ENCODE results near the gene PRDM2.

The PRDM2 gene

DNA sequence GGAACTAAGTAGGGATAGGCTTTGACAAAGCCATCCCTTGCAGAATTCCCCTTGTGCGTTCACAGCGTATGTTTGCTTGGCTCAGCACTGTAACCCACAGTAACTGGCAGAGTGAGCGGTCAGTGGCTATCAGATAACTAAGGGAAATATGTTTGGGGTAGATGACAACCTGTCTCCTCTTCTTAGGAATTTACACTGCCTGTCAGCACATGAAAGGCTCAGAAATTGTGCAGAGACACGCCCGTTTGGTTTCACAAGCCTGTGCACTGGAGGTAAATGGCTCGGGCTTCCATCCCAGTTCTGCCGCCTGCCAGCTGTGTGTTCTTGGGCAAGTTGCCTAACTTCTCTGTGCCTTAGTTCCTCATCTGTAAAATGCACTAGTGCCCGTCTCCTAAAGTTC is 101.2 kb downstream of the PRDM2 start:
- TF ChIP-seq ZC3H10 (CRISPR knock-in tag; IDR thresholded peaks at IDR 0.05) (no peak), ZNF8 (CRISPR knock-in tag; IDR thresholded peaks at IDR 0.05) (no peak), GLIS3 (CRISPR knock-in tag; IDR thresholded peaks at IDR 0.05) (no peak), ZFP30 (CRISPR knock-in tag; IDR thresholded peaks at IDR 0.05) (no peak), ZFP3 (CRISPR knock-in tag; IDR thresholded peaks at IDR 0.05) (no peak), TCF4 (CRISPR knock-in tag; IDR thresholded peaks at IDR 0.05; ENCODE audit: borderline replicate concordance) (no peak), CSDC2 (CRISPR knock-in tag; IDR thresholded peaks at IDR 0.05) (no peak), RARB (CRISPR knock-in tag; IDR thresholded peaks at IDR 0.05) (no peak), ESRRG (CRISPR knock-in tag; IDR thresholded peaks at IDR 0.05) (no peak)
- TF ChIP-seq, protein P1, sequence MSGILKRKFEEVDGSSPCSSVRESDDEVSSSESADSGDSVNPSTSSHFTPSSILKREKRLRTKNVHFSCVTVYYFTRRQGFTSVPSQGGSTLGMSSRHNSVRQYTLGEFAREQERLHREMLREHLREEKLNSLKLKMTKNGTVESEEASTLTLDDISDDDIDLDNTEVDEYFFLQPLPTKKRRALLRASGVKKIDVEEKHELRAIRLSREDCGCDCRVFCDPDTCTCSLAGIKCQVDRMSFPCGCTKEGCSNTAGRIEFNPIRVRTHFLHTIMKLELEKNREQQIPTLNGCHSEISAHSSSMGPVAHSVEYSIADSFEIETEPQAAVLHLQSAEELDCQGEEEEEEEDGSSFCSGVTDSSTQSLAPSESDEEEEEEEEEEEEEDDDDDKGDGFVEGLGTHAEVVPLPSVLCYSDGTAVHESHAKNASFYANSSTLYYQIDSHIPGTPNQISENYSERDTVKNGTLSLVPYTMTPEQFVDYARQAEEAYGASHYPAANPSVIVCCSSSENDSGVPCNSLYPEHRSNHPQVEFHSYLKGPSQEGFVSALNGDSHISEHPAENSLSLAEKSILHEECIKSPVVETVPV (CRISPR knock-in tag; IDR thresholded peaks at IDR 0.05), result no peak
- TF ChIP-seq, protein P2, sequence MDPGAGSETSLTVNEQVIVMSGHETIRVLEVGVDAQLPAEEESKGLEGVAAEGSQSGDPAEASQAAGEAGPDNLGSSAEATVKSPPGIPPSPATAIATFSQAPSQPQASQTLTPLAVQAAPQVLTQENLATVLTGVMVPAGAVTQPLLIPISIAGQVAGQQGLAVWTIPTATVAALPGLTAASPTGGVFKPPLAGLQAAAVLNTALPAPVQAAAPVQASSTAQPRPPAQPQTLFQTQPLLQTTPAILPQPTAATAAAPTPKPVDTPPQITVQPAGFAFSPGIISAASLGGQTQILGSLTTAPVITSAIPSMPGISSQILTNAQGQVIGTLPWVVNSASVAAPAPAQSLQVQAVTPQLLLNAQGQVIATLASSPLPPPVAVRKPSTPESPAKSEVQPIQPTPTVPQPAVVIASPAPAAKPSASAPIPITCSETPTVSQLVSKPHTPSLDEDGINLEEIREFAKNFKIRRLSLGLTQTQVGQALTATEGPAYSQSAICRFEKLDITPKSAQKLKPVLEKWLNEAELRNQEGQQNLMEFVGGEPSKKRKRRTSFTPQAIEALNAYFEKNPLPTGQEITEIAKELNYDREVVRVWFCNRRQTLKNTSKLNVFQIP (CRISPR knock-in tag; IDR thresholded peaks at IDR 0.05; ENCODE audit: borderline replicate concordance, low read depth), result no peak
- ATAC-seq, result no peak

DNA sequence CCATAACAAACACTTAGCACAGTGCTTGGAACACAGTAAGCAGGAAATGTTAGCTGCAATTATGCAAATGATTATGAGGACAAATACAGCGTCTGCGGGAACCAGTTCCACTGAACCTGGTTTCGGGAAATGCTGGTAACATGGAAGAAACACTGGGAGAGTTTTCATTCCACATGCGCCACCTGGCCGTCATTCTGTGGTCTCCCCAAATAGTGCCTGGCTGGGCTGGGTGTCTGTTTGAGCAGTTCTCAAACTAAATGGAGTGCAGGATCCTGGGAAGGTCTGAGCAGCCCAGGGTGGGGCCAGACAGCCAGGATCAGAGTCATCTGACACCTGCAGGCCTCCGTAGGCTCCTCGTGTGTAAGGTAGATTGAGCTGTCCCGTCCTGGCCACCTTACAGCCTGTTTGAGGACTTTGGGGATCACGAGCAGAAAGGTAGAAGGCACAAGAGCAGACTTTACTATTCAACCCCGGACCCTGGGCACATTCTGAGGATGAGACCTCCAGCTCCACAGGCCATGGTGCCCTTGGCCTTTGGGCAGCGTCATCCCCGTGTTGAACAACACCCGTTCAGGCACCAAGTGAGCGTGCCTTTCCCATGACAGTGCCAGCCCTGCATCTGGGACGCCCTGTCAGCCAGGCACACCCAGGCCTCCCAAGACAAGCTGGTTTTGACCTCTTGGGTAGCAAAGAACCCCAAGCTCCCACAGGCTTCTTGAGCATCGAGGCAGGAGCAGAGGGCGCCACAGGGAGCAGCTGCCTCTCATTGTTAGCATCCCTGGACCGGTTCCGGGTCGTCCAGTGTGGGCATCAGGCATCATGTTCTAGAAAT is 101.9 kb downstream of the PRDM2 start:
- no peak for ATAC-seq
- no peak for TF ChIP-seq ESRRG (CRISPR knock-in tag; IDR thresholded peaks at IDR 0.05)
- TF ChIP-seq, protein P2 (CRISPR knock-in tag; IDR thresholded peaks at IDR 0.05; ENCODE audit: borderline replicate concordance, low read depth), result no peak
- no peak for TF ChIP-seq CSDC2 (CRISPR knock-in tag; IDR thresholded peaks at IDR 0.05)
- no peak for TF ChIP-seq TCF4 (CRISPR knock-in tag; IDR thresholded peaks at IDR 0.05; ENCODE audit: borderline replicate concordance)
- no peak for TF ChIP-seq ZNF565 (CRISPR knock-in tag; conservative IDR thresholded peaks at IDR 0.05; ENCODE audit: low read depth)
- TF ChIP-seq RARB (CRISPR knock-in tag; IDR thresholded peaks at IDR 0.05), result no peak
- TF ChIP-seq BACH2 (CRISPR knock-in tag; IDR thresholded peaks at IDR 0.05; ENCODE audit: borderline replicate concordance), result no peak
- TF ChIP-seq ZNF70 (CRISPR knock-in tag; IDR thresholded peaks at IDR 0.05), result no peak

DNA sequence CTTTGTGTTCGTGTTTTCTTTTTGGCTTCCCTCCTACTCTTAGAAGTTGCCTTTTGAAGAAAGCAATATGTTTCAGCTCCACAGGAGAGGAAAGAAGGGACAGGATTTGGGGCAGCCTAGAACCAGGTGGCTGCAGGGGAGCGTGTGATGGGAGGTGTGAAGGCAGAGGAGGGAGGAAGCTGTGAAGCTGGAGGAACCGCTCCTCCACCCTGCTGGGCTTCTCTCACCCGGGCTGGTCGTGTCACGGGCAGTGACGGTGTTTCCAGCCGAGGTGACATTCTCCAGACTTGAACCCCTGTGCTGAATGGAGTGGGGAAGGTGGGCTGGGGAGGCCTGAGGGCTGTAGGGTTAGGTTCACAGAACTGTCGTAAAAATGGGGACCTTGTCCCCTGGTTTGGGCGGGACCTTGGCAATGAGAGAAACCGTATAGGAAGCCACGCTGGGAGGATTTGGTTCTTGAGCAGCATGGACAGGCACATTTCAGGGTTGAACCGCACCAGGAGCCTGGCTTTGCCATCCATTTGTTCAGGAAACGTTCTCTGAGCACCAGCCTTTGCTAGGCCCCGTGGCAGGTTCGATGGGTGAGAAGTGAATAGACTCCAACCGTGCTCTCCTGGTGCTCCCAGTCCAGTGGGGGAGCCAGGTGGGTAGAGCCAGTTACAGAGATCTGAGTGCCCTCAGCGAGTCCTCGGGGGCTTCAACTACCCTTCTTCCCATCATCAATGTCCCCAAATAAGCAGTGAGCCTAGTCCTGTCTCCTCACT is 103.0 kb downstream of the PRDM2 start:
- no peak for ATAC-seq
- TF ChIP-seq, protein P3, sequence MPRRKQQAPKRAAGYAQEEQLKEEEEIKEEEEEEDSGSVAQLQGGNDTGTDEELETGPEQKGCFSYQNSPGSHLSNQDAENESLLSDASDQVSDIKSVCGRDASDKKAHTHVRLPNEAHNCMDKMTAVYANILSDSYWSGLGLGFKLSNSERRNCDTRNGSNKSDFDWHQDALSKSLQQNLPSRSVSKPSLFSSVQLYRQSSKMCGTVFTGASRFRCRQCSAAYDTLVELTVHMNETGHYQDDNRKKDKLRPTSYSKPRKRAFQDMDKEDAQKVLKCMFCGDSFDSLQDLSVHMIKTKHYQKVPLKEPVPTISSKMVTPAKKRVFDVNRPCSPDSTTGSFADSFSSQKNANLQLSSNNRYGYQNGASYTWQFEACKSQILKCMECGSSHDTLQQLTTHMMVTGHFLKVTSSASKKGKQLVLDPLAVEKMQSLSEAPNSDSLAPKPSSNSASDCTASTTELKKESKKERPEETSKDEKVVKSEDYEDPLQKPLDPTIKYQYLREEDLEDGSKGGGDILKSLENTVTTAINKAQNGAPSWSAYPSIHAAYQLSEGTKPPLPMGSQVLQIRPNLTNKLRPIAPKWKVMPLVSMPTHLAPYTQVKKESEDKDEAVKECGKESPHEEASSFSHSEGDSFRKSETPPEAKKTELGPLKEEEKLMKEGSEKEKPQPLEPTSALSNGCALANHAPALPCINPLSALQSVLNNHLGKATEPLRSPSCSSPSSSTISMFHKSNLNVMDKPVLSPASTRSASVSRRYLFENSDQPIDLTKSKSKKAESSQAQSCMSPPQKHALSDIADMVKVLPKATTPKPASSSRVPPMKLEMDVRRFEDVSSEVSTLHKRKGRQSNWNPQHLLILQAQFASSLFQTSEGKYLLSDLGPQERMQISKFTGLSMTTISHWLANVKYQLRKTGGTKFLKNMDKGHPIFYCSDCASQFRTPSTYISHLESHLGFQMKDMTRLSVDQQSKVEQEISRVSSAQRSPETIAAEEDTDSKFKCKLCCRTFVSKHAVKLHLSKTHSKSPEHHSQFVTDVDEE (CRISPR knock-in tag; IDR thresholded peaks at IDR 0.05), result no peak
- TF ChIP-seq, protein P4, sequence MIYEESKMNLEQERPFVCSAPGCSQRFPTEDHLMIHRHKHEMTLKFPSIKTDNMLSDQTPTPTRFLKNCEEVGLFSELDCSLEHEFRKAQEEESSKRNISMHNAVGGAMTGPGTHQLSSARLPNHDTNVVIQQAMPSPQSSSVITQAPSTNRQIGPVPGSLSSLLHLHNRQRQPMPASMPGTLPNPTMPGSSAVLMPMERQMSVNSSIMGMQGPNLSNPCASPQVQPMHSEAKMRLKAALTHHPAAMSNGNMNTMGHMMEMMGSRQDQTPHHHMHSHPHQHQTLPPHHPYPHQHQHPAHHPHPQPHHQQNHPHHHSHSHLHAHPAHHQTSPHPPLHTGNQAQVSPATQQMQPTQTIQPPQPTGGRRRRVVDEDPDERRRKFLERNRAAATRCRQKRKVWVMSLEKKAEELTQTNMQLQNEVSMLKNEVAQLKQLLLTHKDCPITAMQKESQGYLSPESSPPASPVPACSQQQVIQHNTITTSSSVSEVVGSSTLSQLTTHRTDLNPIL (CRISPR knock-in tag; IDR thresholded peaks at IDR 0.05; ENCODE audit: low read depth), result no peak
- TF ChIP-seq ESRRG (CRISPR knock-in tag; IDR thresholded peaks at IDR 0.05) (no peak), CSDC2 (CRISPR knock-in tag; IDR thresholded peaks at IDR 0.05) (no peak), ZC3H10 (CRISPR knock-in tag; IDR thresholded peaks at IDR 0.05) (no peak), PPARA (CRISPR knock-in tag; IDR thresholded peaks at IDR 0.05; ENCODE audit: borderline replicate concordance) (no peak), RARB (CRISPR knock-in tag; IDR thresholded peaks at IDR 0.05) (no peak), ZNF565 (CRISPR knock-in tag; conservative IDR thresholded peaks at IDR 0.05; ENCODE audit: low read depth) (no peak), GLIS3 (CRISPR knock-in tag; IDR thresholded peaks at IDR 0.05) (no peak), ZNF8 (CRISPR knock-in tag; IDR thresholded peaks at IDR 0.05) (no peak), OSR1 (CRISPR knock-in tag; IDR thresholded peaks at IDR 0.05) (no peak), TCF4 (CRISPR knock-in tag; IDR thresholded peaks at IDR 0.05; ENCODE audit: borderline replicate concordance) (no peak), ZFP30 (CRISPR knock-in tag; IDR thresholded peaks at IDR 0.05) (no peak), ISL1 (CRISPR knock-in tag; IDR thresholded peaks at IDR 0.05) (no peak), ARNTL (CRISPR knock-in tag; IDR thresholded peaks at IDR 0.05; ENCODE audit: borderline replicate concordance, low read depth) (no peak), ZFP3 (CRISPR knock-in tag; IDR thresholded peaks at IDR 0.05) (no peak), TOX (CRISPR knock-in tag; IDR thresholded peaks at IDR 0.05; ENCODE audit: borderline replicate concordance) (no peak)
- TF ChIP-seq, protein P5, sequence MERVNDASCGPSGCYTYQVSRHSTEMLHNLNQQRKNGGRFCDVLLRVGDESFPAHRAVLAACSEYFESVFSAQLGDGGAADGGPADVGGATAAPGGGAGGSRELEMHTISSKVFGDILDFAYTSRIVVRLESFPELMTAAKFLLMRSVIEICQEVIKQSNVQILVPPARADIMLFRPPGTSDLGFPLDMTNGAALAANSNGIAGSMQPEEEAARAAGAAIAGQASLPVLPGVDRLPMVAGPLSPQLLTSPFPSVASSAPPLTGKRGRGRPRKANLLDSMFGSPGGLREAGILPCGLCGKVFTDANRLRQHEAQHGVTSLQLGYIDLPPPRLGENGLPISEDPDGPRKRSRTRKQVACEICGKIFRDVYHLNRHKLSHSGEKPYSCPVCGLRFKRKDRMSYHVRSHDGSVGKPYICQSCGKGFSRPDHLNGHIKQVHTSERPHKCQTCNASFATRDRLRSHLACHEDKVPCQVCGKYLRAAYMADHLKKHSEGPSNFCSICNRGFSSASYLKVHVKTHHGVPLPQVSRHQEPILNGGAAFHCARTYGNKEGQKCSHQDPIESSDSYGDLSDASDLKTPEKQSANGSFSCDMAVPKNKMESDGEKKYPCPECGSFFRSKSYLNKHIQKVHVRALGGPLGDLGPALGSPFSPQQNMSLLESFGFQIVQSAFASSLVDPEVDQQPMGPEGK (CRISPR knock-in tag; IDR thresholded peaks at IDR 0.05; ENCODE audit: borderline replicate concordance), result no peak
- TF ChIP-seq, protein P1 (CRISPR knock-in tag; IDR thresholded peaks at IDR 0.05), result no peak

Data from SK-N-SH treated with all-trans-retinoic acid at 6 μM for 48 hours (cell line).